ENCODE measurements around the gene NR1D2.

DNA sequence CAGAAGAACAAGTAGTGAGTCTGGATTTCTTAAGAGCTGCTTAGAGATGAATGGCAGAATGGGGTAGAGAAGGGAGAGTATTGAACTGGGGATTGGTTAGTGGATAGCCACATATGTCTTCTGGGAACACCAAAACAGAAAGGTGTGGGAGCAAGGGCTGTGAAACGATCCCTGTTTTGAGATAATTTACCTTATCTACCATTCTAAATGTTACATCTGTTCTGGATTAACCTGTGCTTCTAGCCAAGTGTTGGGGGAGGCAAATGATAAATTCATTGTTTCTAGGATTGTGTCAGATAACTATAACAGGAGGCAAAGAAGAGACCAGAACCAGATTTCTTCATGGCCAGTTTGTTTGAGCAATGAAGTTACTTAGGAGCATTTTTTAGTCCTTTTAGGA is 8.4 kb downstream of the NR1D2 start:
- TF ChIP-seq FOXJ3 (CRISPR knock-in tag; IDR thresholded peaks at IDR 0.05; ENCODE audit: borderline replicate concordance) (no peak), SP1 (CRISPR knock-in tag; conservative IDR thresholded peaks at IDR 0.05) (no peak), NR2C2 (CRISPR knock-in tag; IDR thresholded peaks at IDR 0.05) (no peak), SMAD4 (CRISPR knock-in tag; IDR thresholded peaks at IDR 0.05) (no peak)
- TF ChIP-seq, protein P1, sequence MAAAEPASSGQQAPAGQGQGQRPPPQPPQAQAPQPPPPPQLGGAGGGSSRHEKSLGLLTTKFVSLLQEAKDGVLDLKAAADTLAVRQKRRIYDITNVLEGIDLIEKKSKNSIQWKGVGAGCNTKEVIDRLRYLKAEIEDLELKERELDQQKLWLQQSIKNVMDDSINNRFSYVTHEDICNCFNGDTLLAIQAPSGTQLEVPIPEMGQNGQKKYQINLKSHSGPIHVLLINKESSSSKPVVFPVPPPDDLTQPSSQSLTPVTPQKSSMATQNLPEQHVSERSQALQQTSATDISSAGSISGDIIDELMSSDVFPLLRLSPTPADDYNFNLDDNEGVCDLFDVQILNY (CRISPR knock-in tag; IDR thresholded peaks at IDR 0.05) = no peak
- TF ChIP-seq, protein P2, sequence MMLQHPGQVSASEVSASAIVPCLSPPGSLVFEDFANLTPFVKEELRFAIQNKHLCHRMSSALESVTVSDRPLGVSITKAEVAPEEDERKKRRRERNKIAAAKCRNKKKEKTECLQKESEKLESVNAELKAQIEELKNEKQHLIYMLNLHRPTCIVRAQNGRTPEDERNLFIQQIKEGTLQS (CRISPR knock-in tag; conservative IDR thresholded peaks at IDR 0.05) = no peak
- TF ChIP-seq, protein P3, sequence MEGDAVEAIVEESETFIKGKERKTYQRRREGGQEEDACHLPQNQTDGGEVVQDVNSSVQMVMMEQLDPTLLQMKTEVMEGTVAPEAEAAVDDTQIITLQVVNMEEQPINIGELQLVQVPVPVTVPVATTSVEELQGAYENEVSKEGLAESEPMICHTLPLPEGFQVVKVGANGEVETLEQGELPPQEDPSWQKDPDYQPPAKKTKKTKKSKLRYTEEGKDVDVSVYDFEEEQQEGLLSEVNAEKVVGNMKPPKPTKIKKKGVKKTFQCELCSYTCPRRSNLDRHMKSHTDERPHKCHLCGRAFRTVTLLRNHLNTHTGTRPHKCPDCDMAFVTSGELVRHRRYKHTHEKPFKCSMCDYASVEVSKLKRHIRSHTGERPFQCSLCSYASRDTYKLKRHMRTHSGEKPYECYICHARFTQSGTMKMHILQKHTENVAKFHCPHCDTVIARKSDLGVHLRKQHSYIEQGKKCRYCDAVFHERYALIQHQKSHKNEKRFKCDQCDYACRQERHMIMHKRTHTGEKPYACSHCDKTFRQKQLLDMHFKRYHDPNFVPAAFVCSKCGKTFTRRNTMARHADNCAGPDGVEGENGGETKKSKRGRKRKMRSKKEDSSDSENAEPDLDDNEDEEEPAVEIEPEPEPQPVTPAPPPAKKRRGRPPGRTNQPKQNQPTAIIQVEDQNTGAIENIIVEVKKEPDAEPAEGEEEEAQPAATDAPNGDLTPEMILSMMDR (IDR thresholded peaks at IDR 0.05) = no peak
- TF ChIP-seq, protein P4, sequence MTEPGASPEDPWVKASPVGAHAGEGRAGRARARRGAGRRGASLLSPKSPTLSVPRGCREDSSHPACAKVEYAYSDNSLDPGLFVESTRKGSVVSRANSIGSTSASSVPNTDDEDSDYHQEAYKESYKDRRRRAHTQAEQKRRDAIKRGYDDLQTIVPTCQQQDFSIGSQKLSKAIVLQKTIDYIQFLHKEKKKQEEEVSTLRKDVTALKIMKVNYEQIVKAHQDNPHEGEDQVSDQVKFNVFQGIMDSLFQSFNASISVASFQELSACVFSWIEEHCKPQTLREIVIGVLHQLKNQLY (CRISPR knock-in tag; IDR thresholded peaks at IDR 0.05) = no peak
- TF ChIP-seq, protein P5, sequence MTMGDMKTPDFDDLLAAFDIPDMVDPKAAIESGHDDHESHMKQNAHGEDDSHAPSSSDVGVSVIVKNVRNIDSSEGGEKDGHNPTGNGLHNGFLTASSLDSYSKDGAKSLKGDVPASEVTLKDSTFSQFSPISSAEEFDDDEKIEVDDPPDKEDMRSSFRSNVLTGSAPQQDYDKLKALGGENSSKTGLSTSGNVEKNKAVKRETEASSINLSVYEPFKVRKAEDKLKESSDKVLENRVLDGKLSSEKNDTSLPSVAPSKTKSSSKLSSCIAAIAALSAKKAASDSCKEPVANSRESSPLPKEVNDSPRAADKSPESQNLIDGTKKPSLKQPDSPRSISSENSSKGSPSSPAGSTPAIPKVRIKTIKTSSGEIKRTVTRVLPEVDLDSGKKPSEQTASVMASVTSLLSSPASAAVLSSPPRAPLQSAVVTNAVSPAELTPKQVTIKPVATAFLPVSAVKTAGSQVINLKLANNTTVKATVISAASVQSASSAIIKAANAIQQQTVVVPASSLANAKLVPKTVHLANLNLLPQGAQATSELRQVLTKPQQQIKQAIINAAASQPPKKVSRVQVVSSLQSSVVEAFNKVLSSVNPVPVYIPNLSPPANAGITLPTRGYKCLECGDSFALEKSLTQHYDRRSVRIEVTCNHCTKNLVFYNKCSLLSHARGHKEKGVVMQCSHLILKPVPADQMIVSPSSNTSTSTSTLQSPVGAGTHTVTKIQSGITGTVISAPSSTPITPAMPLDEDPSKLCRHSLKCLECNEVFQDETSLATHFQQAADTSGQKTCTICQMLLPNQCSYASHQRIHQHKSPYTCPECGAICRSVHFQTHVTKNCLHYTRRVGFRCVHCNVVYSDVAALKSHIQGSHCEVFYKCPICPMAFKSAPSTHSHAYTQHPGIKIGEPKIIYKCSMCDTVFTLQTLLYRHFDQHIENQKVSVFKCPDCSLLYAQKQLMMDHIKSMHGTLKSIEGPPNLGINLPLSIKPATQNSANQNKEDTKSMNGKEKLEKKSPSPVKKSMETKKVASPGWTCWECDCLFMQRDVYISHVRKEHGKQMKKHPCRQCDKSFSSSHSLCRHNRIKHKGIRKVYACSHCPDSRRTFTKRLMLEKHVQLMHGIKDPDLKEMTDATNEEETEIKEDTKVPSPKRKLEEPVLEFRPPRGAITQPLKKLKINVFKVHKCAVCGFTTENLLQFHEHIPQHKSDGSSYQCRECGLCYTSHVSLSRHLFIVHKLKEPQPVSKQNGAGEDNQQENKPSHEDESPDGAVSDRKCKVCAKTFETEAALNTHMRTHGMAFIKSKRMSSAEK (CRISPR knock-in tag; IDR thresholded peaks at IDR 0.05; ENCODE audit: borderline replicate concordance) = no peak

Measured in WTC11 (cell line).